PC-9 (cell line): ENCODE data around the gene TEX47.

ENCODE experiments used
- EZH2 ChIP-seq: fragments of 200-600 bp; sonication (generic); IDR thresholded peaks from 2 replicates; pipeline ENCODE4 v1.8.0; 2017; ENCODE audit warnings: antibody characterized with exemption, low read depth
- TF ChIP-seq, protein P1 (sequence below): fragments of 200-600 bp; sonication (generic); conservative IDR thresholded peaks from 2 replicates; pipeline ENCODE4 v1.6.1; 2017; ENCODE audit warnings: mixed run types, antibody characterized with exemption, mild to moderate bottlenecking, moderate library complexity

- no peak for TF ChIP-seq EZH2
- TF ChIP-seq, protein P1, sequence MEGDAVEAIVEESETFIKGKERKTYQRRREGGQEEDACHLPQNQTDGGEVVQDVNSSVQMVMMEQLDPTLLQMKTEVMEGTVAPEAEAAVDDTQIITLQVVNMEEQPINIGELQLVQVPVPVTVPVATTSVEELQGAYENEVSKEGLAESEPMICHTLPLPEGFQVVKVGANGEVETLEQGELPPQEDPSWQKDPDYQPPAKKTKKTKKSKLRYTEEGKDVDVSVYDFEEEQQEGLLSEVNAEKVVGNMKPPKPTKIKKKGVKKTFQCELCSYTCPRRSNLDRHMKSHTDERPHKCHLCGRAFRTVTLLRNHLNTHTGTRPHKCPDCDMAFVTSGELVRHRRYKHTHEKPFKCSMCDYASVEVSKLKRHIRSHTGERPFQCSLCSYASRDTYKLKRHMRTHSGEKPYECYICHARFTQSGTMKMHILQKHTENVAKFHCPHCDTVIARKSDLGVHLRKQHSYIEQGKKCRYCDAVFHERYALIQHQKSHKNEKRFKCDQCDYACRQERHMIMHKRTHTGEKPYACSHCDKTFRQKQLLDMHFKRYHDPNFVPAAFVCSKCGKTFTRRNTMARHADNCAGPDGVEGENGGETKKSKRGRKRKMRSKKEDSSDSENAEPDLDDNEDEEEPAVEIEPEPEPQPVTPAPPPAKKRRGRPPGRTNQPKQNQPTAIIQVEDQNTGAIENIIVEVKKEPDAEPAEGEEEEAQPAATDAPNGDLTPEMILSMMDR = no peak
Measured at GRCh38 chr7:88775838-88776237, 19.7 kb downstream of the TEX47 start.
